ENCODE data around the gene TBL3. TPM values are rescaled to one million over a fixed set of nuclear protein-coding genes. Genes with fewer than 3 reads are reported as not detected.

The TBL3 gene
- total and polyA plus RNA-seq, 2 donors (not counting 1 experiment from before 2014, with no cell fraction given): 31.9 to 52.2 TPM

- Mint-ChIP-seq H3K4me3 (no peak overlapping the region), H3K4me1 (peaks cover 4% of the 10 kb centered on the region), H3K27me3 (peaks cover 22% of the 10 kb centered on the region), H3K9me3 (ENCODE audit: insufficient read depth) (no peaks in the 10 kb centered on the region), H3K27ac (no peak overlapping the region)
- no peaks in the 10 kb centered on the region for H3K36me3 ChIP-seq (replicated peaks in 1 of 2; ENCODE audit: control extremely low read depth in 1 of 2, control insufficient read depth in 1 of 2, extremely low read depth in 1 of 2, insufficient read depth in 2 of 2, low read length in 1 of 2)
- no peak overlapping the region for H3K4me3 ChIP-seq (ENCODE audit: control extremely low read depth in 1 of 5, extremely low read depth in 1 of 5, insufficient read depth in 1 of 5, low read depth in 2 of 5, low read length in 4 of 5)
- ATAC-seq (ENCODE audit: low read depth) (no peak), DNase-seq (no peak)
- H4K20me1 ChIP-seq (ENCODE audit: control insufficient read depth, insufficient read depth, low read length, poor library complexity, severe bottlenecking): no peaks in the 10 kb centered on the region
- WGBS (ENCODE audit: insufficient coverage): 68% methylated on average over 8 of the region's 11 CpGs
- H2AFZ ChIP-seq (ENCODE audit: insufficient read depth, low read depth, low read length, poor library complexity, severe bottlenecking): no peak overlapping the region
- no peak overlapping the region for H3K27ac ChIP-seq (ENCODE audit: low read length in 2 of 2)
- no peak for TF ChIP-seq CTCF (IDR thresholded peaks at IDR 0.05)
- TF ChIP-seq EZH2 (IDR thresholded peaks at IDR 0.05; ENCODE audit: borderline replicate concordance, insufficient read depth, low read depth, low read length, poor library complexity, severe bottlenecking): no peak
- intact Hi-C loops (cut with micrococcal nuclease): loop anchor here (5.0 kb wide), 1 partner anchor 154 kb away; the partner anchor contains the start of genes EME2, MRPS34 and NME3
- peaks cover 0 to 33% (median 14%) of the 10 kb centered on the region in 4 experiments for H3K27me3 ChIP-seq (replicated peaks in 1 of 4; ENCODE audit: control extremely low read depth in 1 of 4, control insufficient read depth in 3 of 4, insufficient read depth in 4 of 4, low read length in 3 of 4)
- H3K79me2 ChIP-seq (ENCODE audit: control insufficient read depth, insufficient read depth, low read length): no peaks in the 10 kb centered on the region
- CTCF ChIA-PET: no interaction called here
- H3K9me3 ChIP-seq (ENCODE audit: control extremely low read depth in 1 of 3, control insufficient read depth in 2 of 3, insufficient read depth in 1 of 3, low read length in 2 of 3): peaks cover 0 to 10% (median 0%) of the 10 kb centered on the region in 3 donors
- no peak overlapping the region for H3K9ac ChIP-seq (ENCODE audit: low read length)
- POLR2A ChIA-PET: no interaction called here
- no peak overlapping the region for H3K4me2 ChIP-seq (replicated peaks; ENCODE audit: low read depth, low read length, poor library complexity, severe bottlenecking)
- H3K4me1 ChIP-seq (ENCODE audit: control insufficient read depth in 2 of 2, insufficient read depth in 2 of 2, low read length in 2 of 2): peaks cover 9 to 14% of the 10 kb centered on the region in 2 donors
Observed at GRCh38 chr16:1926271-1926670, 45.6 kb upstream of the TBL3 start.

- Mint-ChIP-seq H3K9me3 (ENCODE audit: insufficient read depth) (no peaks in the 10 kb centered on the region), H3K27me3 (peaks cover 7% of the 10 kb centered on the region), H3K27ac (peak overlapping the region; percentile 66), H3K4me3 (peak overlapping the region; percentile 78), H3K4me1 (peaks cover 4% of the 10 kb centered on the region)
- Histone ChIP-seq H3K4me3 (ENCODE audit: control extremely low read depth in 1 of 5, extremely low read depth in 1 of 5, insufficient read depth in 1 of 5, low read depth in 2 of 5, low read length in 4 of 5) (peak overlapping the region in 4 of 5 experiments; percentile 43 to 65 (median 58)), H3K27me3 (replicated peaks in 1 of 4; ENCODE audit: control extremely low read depth in 1 of 4, control insufficient read depth in 3 of 4, insufficient read depth in 4 of 4, low read length in 3 of 4) (peaks cover 0 to 12% (median 4%) of the 10 kb centered on the region in 4 experiments), H3K27ac (ENCODE audit: low read length in 2 of 2) (peak overlapping the region in 1 of 2 donors; percentile 27), H3K4me2 (replicated peaks; ENCODE audit: low read depth, low read length, poor library complexity, severe bottlenecking) (peak overlapping the region; percentile 96), H3K9ac (ENCODE audit: low read length) (peak overlapping the region; percentile 58), H3K79me2 (ENCODE audit: control insufficient read depth, insufficient read depth, low read length) (no peaks in the 10 kb centered on the region), H3K9me3 (ENCODE audit: control extremely low read depth in 1 of 3, control insufficient read depth in 2 of 3, insufficient read depth in 1 of 3, low read length in 2 of 3) (peaks cover 0 to 4% (median 0%) of the 10 kb centered on the region in 3 donors), H3K36me3 (replicated peaks in 1 of 2; ENCODE audit: control extremely low read depth in 1 of 2, control insufficient read depth in 1 of 2, extremely low read depth in 1 of 2, insufficient read depth in 2 of 2, low read length in 1 of 2) (no peaks in the 10 kb centered on the region), H4K20me1 (ENCODE audit: control insufficient read depth, insufficient read depth, low read length, poor library complexity, severe bottlenecking) (no peaks in the 10 kb centered on the region), H2AFZ (ENCODE audit: insufficient read depth, low read depth, low read length, poor library complexity, severe bottlenecking) (peak overlapping the region; percentile 91), H3K4me1 (ENCODE audit: control insufficient read depth in 2 of 2, insufficient read depth in 2 of 2, low read length in 2 of 2) (peaks cover 4 to 10% of the 10 kb centered on the region in 2 donors)
- 12% methylated on average over 7 of the region's 11 CpGs for WGBS (ENCODE audit: insufficient coverage)
- CTCF ChIA-PET: interaction anchor here (0.5 to 2.3 kb wide), 11 partner anchors 13 to 391 kb away, joined by 3 to 14 read pairs (median 4); partner anchors contain the start of genes MSRB1, NUBP2 and SPSB3
- ATAC-seq (ENCODE audit: low read depth): peak; percentile 3
- POLR2A ChIA-PET: interaction anchor here (0.6 to 1.6 kb wide), 4 partner anchors 14 to 226 kb away, joined by 3 to 8 read pairs (median 4); partner anchors contain the start of genes EME2, MRPS34, MSRB1 and TRAF7
- no peak for DNase-seq
- TF ChIP-seq EZH2 (IDR thresholded peaks at IDR 0.05; ENCODE audit: borderline replicate concordance, insufficient read depth, low read depth, low read length, poor library complexity, severe bottlenecking) (no peak), CTCF (IDR thresholded peaks at IDR 0.05) (no peak)
- intact Hi-C loops (cut with micrococcal nuclease): loop anchor here (1.0 to 5.0 kb wide), 3 partner anchors 13 to 157 kb away; partner anchors contain the start of genes EME2, MRPS34, NDUFB10 and NME3
Observed at GRCh38 chr16:1929105-1929504, 42.7 kb upstream of the TBL3 start.
